Measurements from ENCODE around the gene LYPLAL1. TPM values are rescaled to one million over a fixed set of nuclear protein-coding genes. Genes with fewer than 3 reads are reported as not detected.

The LYPLAL1 gene
- total RNA-seq, 1 experiment from 2014 or later = 41.3 TPM

GRCh38 chr1:219155135-219155534 is 18.5 kb upstream of the LYPLAL1 start:
- no peaks in the 10 kb centered on the region for H3K9me3 ChIP-seq (ENCODE audit: control insufficient read depth, insufficient read depth, low read depth, low read length)
- intact Hi-C loops (cut with micrococcal nuclease; ENCODE audit: unreplicated experiment) (no loop called here), in situ Hi-C loops (cut with HindIII; ENCODE audit: low pct_unique_long_range_greater_than_20kb, low sequenced_read_pairs) (no loop called here)
- no peak overlapping the region for H3K27ac ChIP-seq (ENCODE audit: low read length)
- no TSS peak for BruUV-seq (replicated peaks)
- H3K27me3 ChIP-seq (ENCODE audit: control insufficient read depth, insufficient read depth, low read length) = 0 out of 2 replicates have a peak, but pooled peaks cover 3% of the 10 kb centered on the region
- no peak for DNase-seq (ENCODE audit: low read depth, low spot score)
- H3K4me1 ChIP-seq (ENCODE audit: control insufficient read depth, insufficient read depth, low read length) = no peaks in the 10 kb centered on the region
- POLR2A ChIA-PET = no interaction called here
- CTCF ChIA-PET = no interaction called here
- H3K36me3 ChIP-seq (ENCODE audit: control insufficient read depth, insufficient read depth, low read length) = no peaks in the 10 kb centered on the region
- no peak for TF ChIP-seq TCF7L2 (IDR thresholded peaks at IDR 0.05; ENCODE audit: low read depth, low read length)
- TF ChIP-seq POLR2AphosphoS5 (IDR thresholded peaks at IDR 0.05; ENCODE audit: low read depth, low read length) = no peak
- no peak for TF ChIP-seq REST (IDR thresholded peaks at IDR 0.05; ENCODE audit: insufficient read depth in 1 of 2, low read depth in 2 of 2, low read length in 1 of 2)
- no peak for TF ChIP-seq SIN3A (IDR thresholded peaks at IDR 0.05; ENCODE audit: borderline replicate concordance, insufficient read depth, low read depth, low read length)
- no peak for TF ChIP-seq CTCF (IDR thresholded peaks at IDR 0.05)
- no peak overlapping the region for H3K4me3 ChIP-seq (ENCODE audit: low read depth in 2 of 2, low read length in 2 of 2)
- no peak for ATAC-seq

GRCh38 chr1:219159946-219160645 is 13.6 kb upstream of the LYPLAL1 start:
- H3K9me3 ChIP-seq (ENCODE audit: control insufficient read depth, insufficient read depth, low read depth, low read length) = no peaks in the 10 kb centered on the region
- in situ Hi-C loops (cut with HindIII; ENCODE audit: low pct_unique_long_range_greater_than_20kb, low sequenced_read_pairs) = no loop called here
- H3K4me1 ChIP-seq (ENCODE audit: control insufficient read depth, insufficient read depth, low read length) = no peaks in the 10 kb centered on the region
- H3K27ac ChIP-seq (ENCODE audit: low read length) = no peak overlapping the region
- BruUV-seq (replicated peaks) = no TSS peak
- ChIA-PET CTCF (no interaction called here), POLR2A (interaction anchor here (1.0 kb wide), 1 partner anchor 815 kb away, joined by 5 read pairs; no protein-coding TSS in a partner anchor)
- ATAC-seq (no peak), DNase-seq (ENCODE audit: low read depth, low spot score) (no peak)
- no peaks in the 10 kb centered on the region for H3K36me3 ChIP-seq (ENCODE audit: control insufficient read depth, insufficient read depth, low read length)
- H3K27me3 ChIP-seq (ENCODE audit: control insufficient read depth, insufficient read depth, low read length) = 0 out of 2 replicates have a peak, but pooled peaks cover 3% of the 10 kb centered on the region
- intact Hi-C loops (cut with micrococcal nuclease; ENCODE audit: unreplicated experiment) = no loop called here
- TF ChIP-seq POLR2AphosphoS5 (IDR thresholded peaks at IDR 0.05; ENCODE audit: low read depth, low read length) (no peak), CTCF (IDR thresholded peaks at IDR 0.05) (no peak), REST (IDR thresholded peaks at IDR 0.05; ENCODE audit: insufficient read depth in 1 of 2, low read depth in 2 of 2, low read length in 1 of 2) (no peak)
- H3K4me3 ChIP-seq (ENCODE audit: low read depth in 2 of 2, low read length in 2 of 2) = no peak overlapping the region
